Neural cell (in vitro differentiated cells): ENCODE results near the gene ARHGEF12. TPM values are rescaled to one million over a fixed set of nuclear protein-coding genes. Genes with fewer than 3 reads are reported as not detected.

Experiments used
- H2AFZ ChIP-seq: fragments of 200-600, 300-800 bp; sonication (generic), shearing (Covaris generic); 2 replicates; pipeline ENCODE4 v1.6.0; 2014; ENCODE audit warnings: low read depth, mild to moderate bottlenecking, antibody characterized with exemption, low read length, moderate library complexity
- H3F3A ChIP-seq: fragments of 200-600 bp; shearing (Covaris generic); 2 replicates; pipeline ENCODE4 v1.6.1; 2016; ENCODE audit warnings: mild to moderate bottlenecking, moderate library complexity, mixed read lengths, antibody characterized with exemption, low read length; ENCODE audit not compliant: insufficient read depth, poor library complexity, severe bottlenecking
- H3K27ac ChIP-seq: fragments of 200-600, 300-800 bp; sonication (generic), shearing (Covaris generic); 2 replicates; pipeline ENCODE4 v1.5.1; 2014; ENCODE audit warnings: mild to moderate bottlenecking, low read length, moderate library complexity
- H3K27me3 ChIP-seq: fragments of 300-800, 200-600 bp; sonication (generic), shearing (Covaris generic); 2 replicates; pipeline ENCODE4 v1.6.0; 2014; ENCODE audit warnings: mild to moderate bottlenecking, low read depth, low read length, moderate library complexity; ENCODE audit not compliant: insufficient read depth
- H3K36me3 ChIP-seq: fragments of 300-800, 200-600 bp; sonication (generic), shearing (Covaris generic); 2 replicates; pipeline ENCODE4 v1.5.1; 2014; ENCODE audit warnings: mild to moderate bottlenecking, antibody characterized with exemption, low read length, moderate library complexity; ENCODE audit not compliant: insufficient read depth
- H3K4me2 ChIP-seq: fragments of 300-800, 200-600 bp; sonication (generic), shearing (Covaris generic); 2 replicates; pipeline ENCODE4 v1.6.0; 2014; ENCODE audit warnings: mild to moderate bottlenecking, low read length
- H3K4me3 ChIP-seq: fragments of 300-800, 200-600 bp; sonication (generic), shearing (Covaris generic); 2 replicates; pipeline ENCODE4 v1.5.1; 2014; ENCODE audit warnings: mild to moderate bottlenecking, low read length, moderate library complexity
- H3K79me2 ChIP-seq: fragments of 200-600 bp; shearing (Covaris generic); replicated peaks from 2 replicates; pipeline ENCODE4 v1.6.0; 2014; ENCODE audit warnings: mild to moderate bottlenecking, low read length, moderate library complexity; ENCODE audit not compliant: insufficient read depth
- H3K9ac ChIP-seq: fragments of 300-800, 200-600 bp; sonication (generic), shearing (Covaris generic); 2 replicates; pipeline ENCODE4 v1.6.1; 2016; ENCODE audit warnings: mild to moderate bottlenecking, low read length, mixed read lengths
- H3K9me2 ChIP-seq: fragments of 200-600 bp; shearing (Covaris generic); 2 replicates; pipeline ENCODE4 v1.6.1; 2016; ENCODE audit warnings: mild to moderate bottlenecking, low read length, mixed read lengths; ENCODE audit not compliant: insufficient read depth
- H3K9me3 ChIP-seq: fragments of 200-600, 300-800 bp; sonication (generic), shearing (Covaris generic); 2 replicates; pipeline ENCODE4 v1.6.1; 2016; ENCODE audit warnings: mild to moderate bottlenecking, mixed run types, low read length, moderate library complexity, mixed read lengths
- H4K20me1 ChIP-seq: fragments of 200-600 bp; shearing (Covaris generic); 2 replicates; pipeline ENCODE4 v1.6.1; 2016; ENCODE audit warnings: mild to moderate bottlenecking, mixed run types; ENCODE audit not compliant: insufficient read depth
- CTCF ChIP-seq: fragments of 450-650 bp; IDR thresholded peaks from 2 replicates; pipeline ENCODE4 v1.5.1; 2014; ENCODE audit warnings: antibody characterized with exemption, mild to moderate bottlenecking, moderate library complexity; ENCODE audit not compliant: poor library complexity, severe bottlenecking
- EP300 ChIP-seq: fragments of 450-650 bp; conservative IDR thresholded peaks from 2 replicates; pipeline ENCODE4 v1.6.1; 2014; ENCODE audit warnings: antibody characterized with exemption, mild to moderate bottlenecking, moderate library complexity; ENCODE audit not compliant: poor library complexity, severe bottlenecking
- EZH2 ChIP-seq: fragments of 200-600, 300-800 bp; shearing (Covaris generic), sonication (generic); IDR thresholded peaks from 2 replicates; pipeline ENCODE4 v1.6.1; 2014; ENCODE audit warnings: antibody characterized with exemption, low read length, borderline replicate concordance, mild to moderate bottlenecking; ENCODE audit not compliant: insufficient read depth, poor library complexity, severe bottlenecking
- MXI1 ChIP-seq: fragments of 450-650 bp; conservative IDR thresholded peaks from 2 replicates; pipeline ENCODE4 v1.6.1; 2014; ENCODE audit warnings: antibody characterized with exemption, mild to moderate bottlenecking; ENCODE audit not compliant: poor library complexity, severe bottlenecking
- POLR2AphosphoS5 ChIP-seq: IDR thresholded peaks from 2 replicates; pipeline ENCODE4 v1.6.1; 2012
- RAD21 ChIP-seq: fragments of 450-650 bp; conservative IDR thresholded peaks from 2 replicates; pipeline ENCODE4 v1.6.1; 2014; ENCODE audit warnings: antibody characterized with exemption, mild to moderate bottlenecking, moderate library complexity
- REST ChIP-seq: IDR thresholded peaks from 2 replicates; pipeline ENCODE4 v1.6.1; 2012; ENCODE audit warnings: borderline replicate concordance
- SMC3 ChIP-seq: fragments of 450-650 bp; conservative IDR thresholded peaks from 2 replicates; pipeline ENCODE4 v1.6.1; 2014; ENCODE audit warnings: antibody characterized with exemption, mild to moderate bottlenecking, moderate library complexity; ENCODE audit not compliant: poor library complexity
- TAF1 ChIP-seq: IDR thresholded peaks from 2 replicates; pipeline ENCODE4 v1.6.1; 2012; ENCODE audit warnings: low read depth
- polyA plus RNA-seq: library from polyadenylated mRNA; depleted of rRNA; stranded (reverse); fragments of >200 nt; gene quantifications from 2 replicates; pipeline ENCODE4 v1.2.3, GENCODE V29; 2014

Gene ARHGEF12
- polyA plus RNA-seq, 1 donor from 2014 or later, result 93.4 TPM

GRCh38 chr11:120537996-120538395 lies 201.8 kb downstream of the ARHGEF12 start:
- Histone ChIP-seq H2AFZ (no peak overlapping the region), H3K27me3 (no peaks in the 10 kb centered on the region), H3K9me3 (no peaks in the 10 kb centered on the region), H3K27ac (no peak overlapping the region), H3K9me2 (no peaks in the 10 kb centered on the region), H3K9ac (no peak overlapping the region), H3K4me3 (no peak overlapping the region), H3F3A (no peaks in the 10 kb centered on the region), H3K79me2 (no peaks in the 10 kb centered on the region), H4K20me1 (no peaks in the 10 kb centered on the region), H3K36me3 (no peaks in the 10 kb centered on the region), H3K4me2 (no peak overlapping the region)
- TF ChIP-seq CTCF, result no peak
- TF ChIP-seq EP300, result no peak
- no peak for TF ChIP-seq POLR2AphosphoS5
- TF ChIP-seq SMC3, result no peak
- TF ChIP-seq EZH2, result no peak
- TF ChIP-seq REST, result no peak
- TF ChIP-seq MXI1, result no peak
- TF ChIP-seq TAF1, result no peak
- TF ChIP-seq RAD21, result no peak

- H3K4me2 ChIP-seq, result no peak overlapping the region
- H2AFZ ChIP-seq, result no peak overlapping the region
- H3K27ac ChIP-seq, result no peak overlapping the region
- no peaks in the 10 kb centered on the region for H3K79me2 ChIP-seq
- H3K9ac ChIP-seq, result no peak overlapping the region
- H3K9me2 ChIP-seq, result no peaks in the 10 kb centered on the region
- no peaks in the 10 kb centered on the region for H3F3A ChIP-seq
- no peaks in the 10 kb centered on the region for H3K27me3 ChIP-seq
- TF ChIP-seq POLR2AphosphoS5, result no peak
- TF ChIP-seq CTCF, result no peak
- TF ChIP-seq REST, result no peak
- TF ChIP-seq EZH2, result no peak
- H3K4me3 ChIP-seq, result no peak overlapping the region
- no peaks in the 10 kb centered on the region for H3K36me3 ChIP-seq
- H4K20me1 ChIP-seq, result no peaks in the 10 kb centered on the region
- H3K9me3 ChIP-seq, result no peaks in the 10 kb centered on the region
Observed at GRCh38 chr11:120538707-120539106, 202.5 kb downstream of the ARHGEF12 start.
